ENCODE data around the gene C16orf92.
A peak's percentile ranks its signal among the peaks of the same experiment; 100 is the strongest.

The C16orf92 gene

GRCh38 chr16:30068750-30069610, 46.0 kb downstream of the C16orf92 start:
- H3K9me3 ChIP-seq (ENCODE audit: insufficient read depth, low read length, severe bottlenecking): no peaks in the 10 kb centered on the region
- DNase-seq (peak; percentile 63), ATAC-seq (ENCODE audit: insufficient read depth, low read depth) (no peak)
- peaks cover 57% of the 10 kb centered on the region for H3K79me2 ChIP-seq (ENCODE audit: insufficient read depth, low read length)
- H3K4me2 ChIP-seq (ENCODE audit: insufficient read depth, low read length): peak overlapping the region; percentile 28; the same call in 1 of the 2 replicates
- no peaks in the 10 kb centered on the region for H3K27me3 ChIP-seq (ENCODE audit: insufficient read depth, low read length, poor library complexity)
- H3K4me1 ChIP-seq (ENCODE audit: insufficient read depth, low read length): peaks cover 39% of the 10 kb centered on the region
- no peak overlapping the region for H3K9ac ChIP-seq (ENCODE audit: low read depth, low read length)
- no peak overlapping the region for H3K4me3 ChIP-seq (ENCODE audit: low read depth in 1 of 2, low read length in 2 of 2)
- peak overlapping the region; percentile 17; the same call in 1 of the 2 replicates for H3K27ac ChIP-seq (ENCODE audit: low read length)
- TF ChIP-seq EZH2 (IDR thresholded peaks at IDR 0.05; ENCODE audit: borderline replicate concordance, low read depth, low read length, severe bottlenecking): no peak
- peak; percentile 78 for TF ChIP-seq CTCF (IDR thresholded peaks at IDR 0.05; ENCODE audit: borderline replicate concordance, extremely low read depth, low read length, poor library complexity, severe bottlenecking)
- H4K20me1 ChIP-seq (ENCODE audit: insufficient read depth, low read length): peaks cover 47% of the 10 kb centered on the region
- H2AFZ ChIP-seq (ENCODE audit: low read depth, low read length): no peak overlapping the region
- peaks cover 70% of the 10 kb centered on the region for H3K36me3 ChIP-seq (ENCODE audit: insufficient read depth, low read length)

- peaks cover 49% of the 10 kb centered on the region for H3K79me2 ChIP-seq (ENCODE audit: insufficient read depth, low read length)
These were observed 46.8 kb downstream of the C16orf92 start for GRCh38 chr16:30069611-30070462.

GRCh38 chr16:30070490-30070889, 47.5 kb downstream of the C16orf92 start:
- Histone ChIP-seq H3K27me3 (ENCODE audit: insufficient read depth, low read length, poor library complexity) (no peaks in the 10 kb centered on the region), H3K9ac (ENCODE audit: low read depth, low read length) (no peak overlapping the region; the same call in 1 of the 2 replicates), H3K4me3 (ENCODE audit: low read depth in 1 of 2, low read length in 2 of 2) (no peak overlapping the region), H3K79me2 (ENCODE audit: insufficient read depth, low read length) (peaks cover 48% of the 10 kb centered on the region), H3K36me3 (ENCODE audit: insufficient read depth, low read length) (peaks cover 70% of the 10 kb centered on the region), H4K20me1 (ENCODE audit: insufficient read depth, low read length) (peaks cover 47% of the 10 kb centered on the region), H3K27ac (ENCODE audit: low read length) (no peak overlapping the region), H3K9me3 (ENCODE audit: insufficient read depth, low read length, severe bottlenecking) (no peaks in the 10 kb centered on the region), H3K4me1 (ENCODE audit: insufficient read depth, low read length) (peaks cover 47% of the 10 kb centered on the region), H2AFZ (ENCODE audit: low read depth, low read length) (no peak overlapping the region), H3K4me2 (ENCODE audit: insufficient read depth, low read length) (no peak overlapping the region)
- TF ChIP-seq EZH2 (IDR thresholded peaks at IDR 0.05; ENCODE audit: borderline replicate concordance, low read depth, low read length, severe bottlenecking) (no peak), CTCF (IDR thresholded peaks at IDR 0.05; ENCODE audit: borderline replicate concordance, extremely low read depth, low read length, poor library complexity, severe bottlenecking) (no peak)
- ATAC-seq (ENCODE audit: insufficient read depth, low read depth) (no peak), DNase-seq (no peak)

More at GRCh38 chr16:30069611-30070462, 46.8 kb downstream of the C16orf92 start:
- no peak for DNase-seq
- ATAC-seq (ENCODE audit: insufficient read depth, low read depth): no peak
- Histone ChIP-seq H3K4me3 (ENCODE audit: low read depth in 1 of 2, low read length in 2 of 2) (no peak overlapping the region; a peak in 1 of 4 replicates), H3K27me3 (ENCODE audit: insufficient read depth, low read length, poor library complexity) (no peaks in the 10 kb centered on the region), H3K27ac (ENCODE audit: low read length) (0 out of 2 replicates have a peak overlapping the region, but pooled peaks have one; percentile 6), H3K4me1 (ENCODE audit: insufficient read depth, low read length) (peaks cover 41% of the 10 kb centered on the region), H4K20me1 (ENCODE audit: insufficient read depth, low read length) (peaks cover 47% of the 10 kb centered on the region), H3K36me3 (ENCODE audit: insufficient read depth, low read length) (peaks cover 70% of the 10 kb centered on the region), H2AFZ (ENCODE audit: low read depth, low read length) (no peak overlapping the region), H3K9ac (ENCODE audit: low read depth, low read length) (no peak overlapping the region), H3K4me2 (ENCODE audit: insufficient read depth, low read length) (peak overlapping the region; percentile 28; the same call in 1 of the 2 replicates), H3K9me3 (ENCODE audit: insufficient read depth, low read length, severe bottlenecking) (no peaks in the 10 kb centered on the region)
- no peak for TF ChIP-seq CTCF (IDR thresholded peaks at IDR 0.05; ENCODE audit: borderline replicate concordance, extremely low read depth, low read length, poor library complexity, severe bottlenecking)
- no peak for TF ChIP-seq EZH2 (IDR thresholded peaks at IDR 0.05; ENCODE audit: borderline replicate concordance, low read depth, low read length, severe bottlenecking)

Data from DND-41 (cell line).